Activated CD4-positive, alpha-beta T cell treated with anti-CD3 and anti-CD28 coated beads, Interleukin-2, amount 10 ng/mL, durations not matched to agents 7 days and 5 days (primary cell): ENCODE results near the gene CDPF1. TPM values are rescaled to one million over a fixed set of nuclear protein-coding genes. Genes with fewer than 3 reads are reported as not detected.

Experiments used
- CTCF ChIA-PET: fragments of 350-600 bp; sonication (Branson Sonifier 250); formaldehyde crosslinking; loops from one replicate; lab custom pipeline; 2021; ENCODE audit warnings: antibody characterized with exemption; lab: Charles Lee
- POLR2A ChIA-PET: fragments of 350-600 bp; sonication (Branson Sonifier 250); formaldehyde crosslinking; loops from one replicate; lab custom pipeline; 2021; ENCODE audit warnings: antibody characterized with exemption; lab: Charles Lee
- DNase-seq: peaks from one replicate; pipeline ENCODE4 v3.0.0-alpha.2; 2020
- H3K27ac Mint-ChIP-seq: one replicate; pipeline ENCODE4 v1.8.0; 2021; ENCODE audit warnings: mild to moderate bottlenecking, moderate library complexity, mixed read lengths
- H3K27me3 Mint-ChIP-seq: one replicate; pipeline ENCODE4 v1.8.0; 2021; ENCODE audit warnings: mixed read lengths
- H3K36me3 Mint-ChIP-seq: one replicate; pipeline ENCODE4 v1.8.0; 2021; ENCODE audit warnings: low read depth, mixed read lengths
- H3K4me1 Mint-ChIP-seq: one replicate; pipeline ENCODE4 v1.8.0; 2021; ENCODE audit warnings: mixed read lengths
- H3K4me3 Mint-ChIP-seq: one replicate; pipeline ENCODE4 v1.8.0; 2021; ENCODE audit warnings: mild to moderate bottlenecking, moderate library complexity, mixed read lengths
- H3K9me3 Mint-ChIP-seq: one replicate; pipeline ENCODE4 v1.8.0; 2021; ENCODE audit warnings: mixed read lengths
- total RNA-seq, 2 experiments: library from RNA; stranded (reverse); gene quantifications; one replicate each; pipeline ENCODE4 v1.2.3, GENCODE V29; 2021

The CDPF1 gene
- total RNA-seq, 2 experiments from 2014 or later: 9.2 to 10.8 TPM

GRCh38 chr22:46263216-46263590, 13.1 kb upstream of the CDPF1 start, which contains the start of gene PKDREJ:
TSS of gene PKDREJ (minus strand) at chr22:46263343. CDS start at chr22:46263322, 21 bp downstream.
- Mint-ChIP-seq H3K27me3 (peaks cover 81% of the 10 kb centered on the region), H3K4me3 (no peak within 1 kb of the TSS), H3K27ac (no peak within 1 kb of the TSS), H3K9me3 (peaks cover 30% of the 10 kb centered on the region), H3K4me1 (peaks cover 12% of the 10 kb centered on the region), H3K36me3 (peaks cover 24% of the 10 kb centered on the region)
- ChIA-PET CTCF (interaction anchor here (0.6 kb wide), 1 partner anchor 40 kb away, joined by 3 read pairs; no protein-coding TSS in a partner anchor), POLR2A (no interaction called here)
- DNase-seq: no peak

- peaks cover 30% of the 10 kb centered on the region for H3K9me3 Mint-ChIP-seq
- peak; percentile 16 for DNase-seq
- no peak overlapping the region for H3K27ac Mint-ChIP-seq
- POLR2A ChIA-PET: no interaction called here
- H3K36me3 Mint-ChIP-seq: peaks cover 24% of the 10 kb centered on the region
- CTCF ChIA-PET: interaction anchor here (0.6 to 1.0 kb wide), 3 partner anchors 33 to 88 kb away, joined by 3 to 5 read pairs (median 3); no protein-coding TSS in a partner anchor
- peaks cover 10% of the 10 kb centered on the region for H3K4me1 Mint-ChIP-seq
- H3K4me3 Mint-ChIP-seq: no peak overlapping the region
- H3K27me3 Mint-ChIP-seq: peaks cover 87% of the 10 kb centered on the region
Observed at GRCh38 chr22:46262449-46263215, 12.5 kb upstream of the CDPF1 start.

DNA sequence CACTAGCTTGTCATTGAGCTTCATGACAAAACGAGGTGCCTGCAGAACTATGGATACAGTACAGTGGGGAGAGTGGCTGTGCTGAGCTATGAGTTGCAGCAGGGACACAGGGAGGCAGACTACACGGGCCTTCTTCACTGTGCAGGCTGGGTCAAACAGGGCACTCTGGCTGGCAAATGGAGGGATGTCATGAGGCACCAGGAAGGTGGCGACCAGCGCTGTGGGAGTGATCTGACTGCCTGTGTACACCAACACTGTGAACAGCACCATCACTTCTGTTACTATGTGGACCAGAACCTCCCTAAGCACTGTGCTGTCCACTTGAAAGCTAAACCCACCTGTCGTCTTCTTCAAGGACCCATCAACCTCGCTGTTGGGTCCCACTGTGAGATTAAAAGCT, 9.9 kb upstream of the CDPF1 start:
- ChIA-PET POLR2A (interaction anchor here (0.6 kb wide), 1 partner anchor 471 kb away, joined by 3 read pairs; no protein-coding TSS in a partner anchor), CTCF (interaction anchor here (0.9 to 1.4 kb wide), 3 partner anchors 10 to 99 kb away, joined by 4 to 5 read pairs (median 4); no protein-coding TSS in a partner anchor)
- peaks cover 74% of the 10 kb centered on the region for H3K27me3 Mint-ChIP-seq
- peaks cover 3% of the 10 kb centered on the region for H3K4me1 Mint-ChIP-seq
- no peak for DNase-seq
- peaks cover 18% of the 10 kb centered on the region for H3K9me3 Mint-ChIP-seq
- peaks cover 18% of the 10 kb centered on the region for H3K36me3 Mint-ChIP-seq
- no peak overlapping the region for H3K4me3 Mint-ChIP-seq
- no peak overlapping the region for H3K27ac Mint-ChIP-seq

DNA sequence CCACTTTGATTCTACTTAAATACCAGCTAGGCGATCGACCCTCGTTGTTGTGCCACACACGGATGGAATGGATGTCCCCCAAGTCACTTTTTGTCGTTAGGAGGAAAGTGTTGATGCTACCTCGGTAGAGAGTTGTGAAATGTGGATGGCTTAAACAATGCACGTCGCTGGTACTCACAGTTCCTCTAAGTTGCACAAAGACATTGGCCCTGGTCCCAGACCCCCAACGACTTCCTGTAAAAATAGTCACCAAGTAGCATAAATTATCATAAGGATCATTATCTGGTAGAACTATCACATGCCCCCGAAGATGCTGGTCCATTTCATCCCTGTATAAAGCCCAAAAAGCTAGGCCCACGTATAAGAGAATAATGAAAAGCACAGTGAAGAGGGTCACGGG, 9.3 kb upstream of the CDPF1 start:
- no peak overlapping the region for H3K4me3 Mint-ChIP-seq
- H3K27ac Mint-ChIP-seq: no peak overlapping the region
- DNase-seq: no peak
- H3K36me3 Mint-ChIP-seq: peaks cover 13% of the 10 kb centered on the region
- POLR2A ChIA-PET: no interaction called here
- CTCF ChIA-PET: interaction anchor here (1.4 kb wide), 1 partner anchor 10 kb away, joined by 4 read pairs; no protein-coding TSS in a partner anchor
- H3K4me1 Mint-ChIP-seq: peaks cover 4% of the 10 kb centered on the region
- peaks cover 18% of the 10 kb centered on the region for H3K9me3 Mint-ChIP-seq
- H3K27me3 Mint-ChIP-seq: peaks cover 68% of the 10 kb centered on the region

DNA sequence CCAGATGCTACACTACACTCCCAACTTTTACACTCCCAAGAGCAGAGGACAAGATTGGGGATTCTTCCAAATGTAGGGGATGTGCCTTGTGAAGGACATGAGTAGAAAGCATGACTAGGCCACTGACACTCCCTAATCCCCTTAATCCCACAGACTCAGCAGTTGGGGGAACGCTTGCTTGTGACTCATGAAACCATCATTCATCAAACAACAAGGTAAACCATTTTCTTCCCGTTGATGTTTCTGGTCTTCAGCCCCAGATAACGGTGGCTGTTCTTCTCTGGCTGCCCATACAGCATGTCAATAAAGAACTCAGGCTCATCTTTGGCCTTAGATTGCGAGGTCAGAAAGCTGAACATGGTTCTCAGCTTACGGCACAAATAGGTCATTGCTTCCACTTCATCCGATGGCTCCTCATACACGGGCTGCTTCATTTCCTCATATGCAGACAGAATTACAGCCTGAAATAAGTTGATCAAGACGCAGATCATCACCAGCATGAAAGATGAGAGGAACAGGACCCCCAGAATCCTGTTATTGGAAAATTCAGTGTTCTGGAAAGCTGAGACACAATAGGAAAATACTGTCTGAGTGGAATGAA, 6.4 kb upstream of the CDPF1 start:
- ChIA-PET POLR2A (no interaction called here), CTCF (interaction anchor here (0.5 to 1.3 kb wide), 2 partner anchors 9 to 307 kb away, joined by 3 read pairs; no protein-coding TSS in a partner anchor)
- Mint-ChIP-seq H3K9me3 (peaks cover 5% of the 10 kb centered on the region), H3K4me1 (peaks cover 12% of the 10 kb centered on the region), H3K4me3 (no peak overlapping the region), H3K27me3 (peaks cover 45% of the 10 kb centered on the region), H3K27ac (no peak overlapping the region), H3K36me3 (peaks cover under 1% of the 10 kb centered on the region)
- DNase-seq: no peak

- H3K27ac Mint-ChIP-seq: peak overlapping the region; percentile 92
- ChIA-PET CTCF (no interaction called here), POLR2A (no interaction called here)
- peaks cover 8% of the 10 kb centered on the region for H3K36me3 Mint-ChIP-seq
- H3K9me3 Mint-ChIP-seq: peaks cover 2% of the 10 kb centered on the region
- peaks cover 2% of the 10 kb centered on the region for H3K27me3 Mint-ChIP-seq
- peak overlapping the region; percentile 82 for H3K4me3 Mint-ChIP-seq
- DNase-seq: no peak
- H3K4me1 Mint-ChIP-seq: peaks cover 25% of the 10 kb centered on the region
Observed at GRCh38 chr22:46251816-46252380, 1.8 kb upstream of the CDPF1 start.

DNA sequence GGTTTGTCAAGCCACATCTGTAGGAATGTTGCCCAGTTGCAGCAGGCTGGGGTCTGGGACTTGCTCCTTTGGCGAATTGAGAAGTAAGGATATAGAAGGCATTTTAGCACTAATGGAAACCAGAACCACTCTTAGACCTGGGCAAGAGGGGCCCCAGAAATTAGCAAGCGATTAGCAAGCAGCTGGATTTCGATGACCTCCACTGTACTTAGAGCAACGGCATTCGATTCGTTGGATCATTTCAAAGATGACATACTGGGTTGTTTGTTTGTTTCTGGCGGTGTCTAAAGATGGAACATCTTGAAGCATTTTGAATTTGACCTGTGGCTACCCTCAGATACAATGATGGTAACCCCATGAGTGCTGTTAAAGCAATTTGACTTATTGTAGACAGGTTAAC, 1.2 kb upstream of the CDPF1 start:
- Mint-ChIP-seq H3K27ac (peak overlapping the region; percentile 92), H3K36me3 (peaks cover 8% of the 10 kb centered on the region), H3K4me3 (peak overlapping the region; percentile 82), H3K4me1 (peaks cover 25% of the 10 kb centered on the region), H3K9me3 (peaks cover 2% of the 10 kb centered on the region), H3K27me3 (no peaks in the 10 kb centered on the region)
- CTCF ChIA-PET: no interaction called here
- POLR2A ChIA-PET: no interaction called here
- DNase-seq: no peak

GRCh38 chr22:46250783-46251125, 661 bp upstream of the CDPF1 start:
- peak; percentile 13 for DNase-seq
- ChIA-PET POLR2A (interaction anchor here (0.6 kb wide), 1 partner anchor 56 kb away, joined by 4 read pairs; no protein-coding TSS in a partner anchor), CTCF (no interaction called here)
- Mint-ChIP-seq H3K27ac (peak overlapping the region; percentile 92), H3K4me3 (peak overlapping the region; percentile 82), H3K27me3 (no peaks in the 10 kb centered on the region), H3K36me3 (peaks cover 8% of the 10 kb centered on the region), H3K9me3 (peaks cover 2% of the 10 kb centered on the region), H3K4me1 (peaks cover 25% of the 10 kb centered on the region)

DNA sequence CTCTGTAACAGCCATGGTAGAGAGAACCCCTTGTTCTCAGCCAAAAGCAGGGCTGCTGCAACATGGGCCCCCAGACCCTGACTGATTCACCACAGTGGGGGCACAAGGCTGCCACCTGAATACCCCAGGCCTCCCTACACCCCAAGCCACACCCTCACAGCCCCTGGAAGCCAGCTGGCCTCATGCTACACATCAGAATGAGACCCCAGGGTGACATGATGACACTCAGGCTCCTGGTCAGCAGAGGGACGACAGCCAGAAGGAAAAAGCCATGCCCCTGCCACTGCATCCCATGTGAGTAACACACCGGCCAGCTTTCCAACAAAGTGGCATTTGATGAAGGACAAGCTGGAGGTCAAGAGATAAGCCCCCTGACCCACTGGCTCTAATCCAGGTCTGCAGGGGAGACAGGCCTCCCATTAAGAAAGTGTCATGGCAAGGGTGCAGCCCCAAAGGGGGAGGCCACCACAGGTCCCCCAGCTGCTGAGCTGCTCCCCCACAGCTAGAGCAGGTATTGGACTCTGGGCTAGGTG, 2.6 kb downstream of the CDPF1 start:
- H3K4me1 Mint-ChIP-seq: peaks cover 20% of the 10 kb centered on the region
- no peak overlapping the region for H3K4me3 Mint-ChIP-seq
- H3K27me3 Mint-ChIP-seq: no peaks in the 10 kb centered on the region
- peaks cover 2% of the 10 kb centered on the region for H3K9me3 Mint-ChIP-seq
- no peak overlapping the region for H3K27ac Mint-ChIP-seq
- ChIA-PET POLR2A (no interaction called here), CTCF (interaction anchor here (1.0 to 1.4 kb wide), 3 partner anchors 20 to 68 kb away, joined by 3 read pairs; no protein-coding TSS in a partner anchor)
- H3K36me3 Mint-ChIP-seq: peaks cover 13% of the 10 kb centered on the region
- DNase-seq: no peak

- Mint-ChIP-seq H3K4me1 (peaks cover 11% of the 10 kb centered on the region), H3K27me3 (no peaks in the 10 kb centered on the region), H3K4me3 (no peak overlapping the region), H3K27ac (no peak overlapping the region), H3K9me3 (no peaks in the 10 kb centered on the region), H3K36me3 (peaks cover 10% of the 10 kb centered on the region)
- ChIA-PET POLR2A (interaction anchor here (0.6 kb wide), 1 partner anchor 15 kb away, joined by 3 read pairs; no protein-coding TSS in a partner anchor), CTCF (interaction anchor here (0.6 to 1.6 kb wide), 2 partner anchors 24 to 339 kb away, joined by 3 read pairs; no protein-coding TSS in a partner anchor)
- DNase-seq: no peak
Observed at GRCh38 chr22:46246178-46246577, 3.9 kb downstream of the CDPF1 start.

- Mint-ChIP-seq H3K27me3 (no peaks in the 10 kb centered on the region), H3K9me3 (no peaks in the 10 kb centered on the region), H3K4me3 (no peak overlapping the region), H3K36me3 (peaks cover 9% of the 10 kb centered on the region), H3K4me1 (peaks cover 12% of the 10 kb centered on the region), H3K27ac (peak overlapping the region; percentile 36)
- ChIA-PET POLR2A (no interaction called here), CTCF (interaction anchor here (1.1 to 1.6 kb wide), 2 partner anchors 24 kb away, joined by 3 read pairs; no protein-coding TSS in a partner anchor)
- DNase-seq: no peak
Observed at GRCh38 chr22:46245511-46245910, 4.6 kb downstream of the CDPF1 start.

- H3K9me3 Mint-ChIP-seq: no peaks in the 10 kb centered on the region
- POLR2A ChIA-PET: no interaction called here
- H3K27ac Mint-ChIP-seq: no peak overlapping the region
Observed at GRCh38 chr22:46244771-46245170, 5.3 kb downstream of the CDPF1 start.

More at GRCh38 chr22:46244771-46245170, 5.3 kb downstream of the CDPF1 start:
- CTCF ChIA-PET: interaction anchor here (0.6 to 1.1 kb wide), 5 partner anchors 15 to 1387 kb away, joined by 3 to 4 read pairs (median 3); partner anchors contain the start of gene TRMU
- no peak overlapping the region for H3K4me3 Mint-ChIP-seq
- DNase-seq: no peak
- H3K36me3 Mint-ChIP-seq: peaks cover 9% of the 10 kb centered on the region
- peaks cover 20% of the 10 kb centered on the region for H3K4me1 Mint-ChIP-seq
- no peaks in the 10 kb centered on the region for H3K27me3 Mint-ChIP-seq
